HEK293 (cell line): ENCODE measurements around the gene ARHGAP42.

Experiments
- CTCF ChIA-PET: fragments of 350-600 bp; formaldehyde crosslinking; extraction: SDS; loops from one replicate; lab custom pipeline; 2021; ENCODE audit warnings: antibody characterized with exemption; lab: Yijun Ruan, JAX
- POLR2A ChIA-PET: fragments of 300-600 bp; formaldehyde crosslinking; extraction: SDS; loops from one replicate; lab custom pipeline; 2020; ENCODE audit warnings: antibody characterized with exemption, inconsistent platforms; lab: Yijun Ruan, JAX
- H3K27ac ChIP-seq: fragments of 200-500 bp; sonication (Bioruptor generic); 2 replicates; pipeline ENCODE4 v1.5.1; 2014; ENCODE audit warnings: low read depth, low read length, control low read depth, inconsistent platforms; ENCODE audit errors: extremely low read depth
- H3K36me3 ChIP-seq, 2 experiments: fragments of 200-500 bp in 1 of 2; sonication (Bioruptor generic) in 1 of 2; 1 replicate in 1 of 2; 2 replicates in 1 of 2; pipeline ENCODE4 v1.5.1; 2014 to 2017; ENCODE audit warnings: inconsistent platforms in 2 of 2, low read length in 2 of 2; ENCODE audit not compliant: control insufficient read depth in 2 of 2, insufficient read depth in 1 of 2
- H3K4me1 ChIP-seq: fragments of 200-500 bp; sonication (Bioruptor generic); 2 replicates; pipeline ENCODE4 v1.5.1; 2014; ENCODE audit warnings: mild to moderate bottlenecking, low read length, inconsistent platforms; ENCODE audit not compliant: control insufficient read depth, insufficient read depth
- H3K4me3 ChIP-seq: 2 replicates; pipeline ENCODE4 v1.5.1; 2011; ENCODE audit warnings: low read depth, mild to moderate bottlenecking, control low read depth, low read length, moderate library complexity
- H3K9me3 ChIP-seq: fragments of 200-500 bp; sonication (Bioruptor generic); 2 replicates; pipeline ENCODE4 v1.5.1; 2014; ENCODE audit warnings: low read depth, low read length, inconsistent platforms; ENCODE audit not compliant: control insufficient read depth, insufficient read depth
- AEBP2 ChIP-seq: fragments of 450-650 bp; formaldehyde crosslinking; IDR thresholded peaks from 2 replicates; pipeline ENCODE4 v1.5.1; 2016; ENCODE audit warnings: missing biosample characterization, missing genetic modification characterization, borderline replicate concordance
- EGR2 ChIP-seq: fragments of 450-650 bp; formaldehyde crosslinking; IDR thresholded peaks from 2 replicates; pipeline ENCODE4 v1.5.1; 2016; ENCODE audit warnings: low read depth, missing biosample characterization, missing genetic modification characterization
- GLIS1 ChIP-seq: fragments of 450-650 bp; formaldehyde crosslinking; IDR thresholded peaks from 2 replicates; pipeline ENCODE4 v1.5.1; 2016; ENCODE audit warnings: missing biosample characterization, missing genetic modification characterization
- HOXA7 ChIP-seq: sonication (generic); formaldehyde crosslinking; IDR thresholded peaks from 2 replicates; pipeline ENCODE4 v1.8.1; 2022; ENCODE audit warnings: missing genetic modification reagents, borderline replicate concordance
- KLF1 ChIP-seq: fragments of 450-650 bp; formaldehyde crosslinking; IDR thresholded peaks from 2 replicates; pipeline ENCODE4 v1.5.1; 2016; ENCODE audit warnings: missing biosample characterization, missing genetic modification characterization
- MEIS1 ChIP-seq: sonication (generic); formaldehyde crosslinking; IDR thresholded peaks from 2 replicates; pipeline ENCODE4 v1.8.1; 2022; ENCODE audit warnings: missing genetic modification reagents, mild to moderate bottlenecking, borderline replicate concordance
- MZF1 ChIP-seq: fragments of 450-650 bp; formaldehyde crosslinking; IDR thresholded peaks from 2 replicates; pipeline ENCODE4 v1.5.1; 2017; ENCODE audit warnings: missing biosample characterization, missing genetic modification characterization, borderline replicate concordance
- SALL2 ChIP-seq: fragments of 450-650 bp; formaldehyde crosslinking; IDR thresholded peaks from 2 replicates; pipeline ENCODE4 v1.5.0; 2017; ENCODE audit warnings: missing biosample characterization, mild to moderate bottlenecking, missing genetic modification characterization, borderline replicate concordance
- YY2 ChIP-seq: fragments of 450-650 bp; formaldehyde crosslinking; IDR thresholded peaks from 2 replicates; pipeline ENCODE4 v1.5.1; 2016; ENCODE audit warnings: missing biosample characterization, missing genetic modification characterization
- ZFP37 ChIP-seq: fragments of 450-650 bp; formaldehyde crosslinking; IDR thresholded peaks from 2 replicates; pipeline ENCODE4 v1.5.1; 2016; ENCODE audit warnings: missing biosample characterization, missing genetic modification characterization
- ZFP41 ChIP-seq: fragments of 450-650 bp; formaldehyde crosslinking; IDR thresholded peaks from 2 replicates; pipeline ENCODE4 v1.5.1; 2016; ENCODE audit warnings: missing biosample characterization, missing genetic modification characterization, borderline replicate concordance
- ZNF114 ChIP-seq: fragments of 450-650 bp; formaldehyde crosslinking; IDR thresholded peaks from 2 replicates; pipeline ENCODE4 v1.5.0; 2017; ENCODE audit warnings: missing biosample characterization, missing genetic modification characterization
- ZNF133 ChIP-seq: fragments of 450-650 bp; formaldehyde crosslinking; IDR thresholded peaks from 2 replicates; pipeline ENCODE4 v1.5.1; 2016; ENCODE audit warnings: missing biosample characterization, missing genetic modification characterization
- ZNF19 ChIP-seq: fragments of 450-650 bp; formaldehyde crosslinking; IDR thresholded peaks from 2 replicates; pipeline ENCODE4; 2016; ENCODE audit warnings: missing biosample characterization, missing genetic modification characterization, low read depth
- ZNF341 ChIP-seq: fragments of 450-650 bp; formaldehyde crosslinking; IDR thresholded peaks from 2 replicates; pipeline ENCODE4; 2016; ENCODE audit warnings: low read depth, missing biosample characterization, missing genetic modification characterization
- ZNF394 ChIP-seq: fragments of 450-650 bp; formaldehyde crosslinking; IDR thresholded peaks from 2 replicates; pipeline ENCODE4 v1.5.1; 2016; ENCODE audit warnings: missing biosample characterization, missing genetic modification characterization, mild to moderate bottlenecking, moderate library complexity, borderline replicate concordance
- ZNF426 ChIP-seq: fragments of 450-650 bp; formaldehyde crosslinking; IDR thresholded peaks from 2 replicates; pipeline ENCODE4 v1.5.1; 2017; ENCODE audit warnings: missing biosample characterization, missing genetic modification characterization, mild to moderate bottlenecking, inconsistent platforms, moderate library complexity
- ZNF433 ChIP-seq: fragments of 450-650 bp; formaldehyde crosslinking; IDR thresholded peaks from 2 replicates; pipeline ENCODE4 v1.5.1; 2016; ENCODE audit warnings: missing biosample characterization, missing genetic modification characterization, low read depth
- ZNF510 ChIP-seq: fragments of 450-650 bp; formaldehyde crosslinking; IDR thresholded peaks from 2 replicates; pipeline ENCODE4 v1.5.1; 2018; ENCODE audit warnings: mild to moderate bottlenecking, missing genetic modification characterization, missing biosample characterization; ENCODE audit not compliant: insufficient replicate concordance
- ZNF561 ChIP-seq: fragments of 450-650 bp; IDR thresholded peaks from 2 replicates; pipeline ENCODE4 v1.5.1; 2018; ENCODE audit warnings: missing biosample characterization, missing genetic modification characterization, borderline replicate concordance
- ZNF654 ChIP-seq: fragments of 450-650 bp; formaldehyde crosslinking; IDR thresholded peaks from 2 replicates; pipeline ENCODE4 v1.5.1; 2016; ENCODE audit warnings: low read depth, missing biosample characterization, missing genetic modification characterization
- ZNF658 ChIP-seq: fragments of 450-650 bp; formaldehyde crosslinking; IDR thresholded peaks from 2 replicates; pipeline ENCODE4; 2016; ENCODE audit warnings: missing biosample characterization, missing genetic modification characterization
- ZNF660 ChIP-seq: fragments of 450-650 bp; IDR thresholded peaks from 2 replicates; pipeline ENCODE4 v1.5.1; 2018; ENCODE audit warnings: missing biosample characterization, mild to moderate bottlenecking, missing genetic modification characterization
- ZNF747 ChIP-seq: fragments of 450-650 bp; formaldehyde crosslinking; IDR thresholded peaks from 2 replicates; pipeline ENCODE4 v1.5.1; 2016; ENCODE audit warnings: missing biosample characterization, missing genetic modification characterization
- ZNF785 ChIP-seq: fragments of 450-650 bp; formaldehyde crosslinking; IDR thresholded peaks from 2 replicates; pipeline ENCODE4 v1.5.1; 2016; ENCODE audit warnings: missing biosample characterization, missing genetic modification characterization
- ZSCAN18 ChIP-seq: fragments of 450-650 bp; formaldehyde crosslinking; IDR thresholded peaks from 2 replicates; pipeline ENCODE4 v1.5.1; 2016; ENCODE audit warnings: missing biosample characterization, missing genetic modification characterization
- TF ChIP-seq, protein P1 (sequence below): fragments of 450-650 bp; formaldehyde crosslinking; IDR thresholded peaks from 2 replicates; pipeline ENCODE4 v1.5.1; 2016; ENCODE audit warnings: missing biosample characterization, missing genetic modification characterization
- TF ChIP-seq, protein P2 (sequence below): IDR thresholded peaks from 2 replicates; pipeline ENCODE4 v1.6.1; 2011; ENCODE audit warnings: mild to moderate bottlenecking, low read depth, low read length, borderline replicate concordance

The ARHGAP42 gene

DNA sequence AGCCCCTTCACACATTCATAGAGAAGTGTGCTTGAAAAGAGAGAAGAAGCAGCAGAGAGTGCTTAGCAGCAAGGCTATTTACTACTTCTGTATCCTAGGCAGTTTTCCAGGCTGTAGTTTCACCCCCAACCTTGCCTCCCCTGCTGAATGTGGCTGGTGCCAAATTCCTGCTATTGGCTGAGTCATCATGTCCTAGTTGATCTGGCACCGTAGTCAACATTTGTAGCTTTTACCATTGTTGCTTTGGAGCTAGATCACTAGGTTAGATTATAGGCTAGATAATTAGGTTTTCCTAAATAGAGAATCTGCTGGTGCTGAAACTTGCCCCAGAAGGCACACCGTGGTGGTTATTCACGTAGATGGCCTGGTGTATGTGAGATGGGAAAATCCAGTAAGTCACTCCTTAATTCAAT is 32.7 kb downstream of the ARHGAP42 start (continued):
- TF ChIP-seq, protein P1, sequence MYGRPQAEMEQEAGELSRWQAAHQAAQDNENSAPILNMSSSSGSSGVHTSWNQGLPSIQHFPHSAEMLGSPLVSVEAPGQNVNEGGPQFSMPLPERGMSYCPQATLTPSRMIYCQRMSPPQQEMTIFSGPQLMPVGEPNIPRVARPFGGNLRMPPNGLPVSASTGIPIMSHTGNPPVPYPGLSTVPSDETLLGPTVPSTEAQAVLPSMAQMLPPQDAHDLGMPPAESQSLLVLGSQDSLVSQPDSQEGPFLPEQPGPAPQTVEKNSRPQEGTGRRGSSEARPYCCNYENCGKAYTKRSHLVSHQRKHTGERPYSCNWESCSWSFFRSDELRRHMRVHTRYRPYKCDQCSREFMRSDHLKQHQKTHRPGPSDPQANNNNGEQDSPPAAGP (tag by site-specific recombination) = no peak
- TF ChIP-seq ZNF660 (0 out of 2 replicates have a peak, but pooled peaks have one; percentile 72), GLIS1 (tag by site-specific recombination) (peak; percentile 70), ZSCAN18 (tag by site-specific recombination) (no peak), MZF1 (tag by site-specific recombination) (no peak)

- TF ChIP-seq ZNF561 (no peak), ZNF341 (tag by site-specific recombination) (no peak), ZNF133 (no peak), HOXA7 (CRISPR knock-in tag) (no peak)
- TF ChIP-seq, protein P2, sequence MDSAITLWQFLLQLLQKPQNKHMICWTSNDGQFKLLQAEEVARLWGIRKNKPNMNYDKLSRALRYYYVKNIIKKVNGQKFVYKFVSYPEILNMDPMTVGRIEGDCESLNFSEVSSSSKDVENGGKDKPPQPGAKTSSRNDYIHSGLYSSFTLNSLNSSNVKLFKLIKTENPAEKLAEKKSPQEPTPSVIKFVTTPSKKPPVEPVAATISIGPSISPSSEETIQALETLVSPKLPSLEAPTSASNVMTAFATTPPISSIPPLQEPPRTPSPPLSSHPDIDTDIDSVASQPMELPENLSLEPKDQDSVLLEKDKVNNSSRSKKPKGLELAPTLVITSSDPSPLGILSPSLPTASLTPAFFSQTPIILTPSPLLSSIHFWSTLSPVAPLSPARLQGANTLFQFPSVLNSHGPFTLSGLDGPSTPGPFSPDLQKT = no peak
- Histone ChIP-seq H3K27ac (no peak overlapping the region), H3K9me3 (no peaks in the 10 kb centered on the region), H3K36me3 (no peaks in the 10 kb centered on the region), H3K4me3 (no peak overlapping the region), H3K4me1 (peaks cover 3% of the 10 kb centered on the region; the same call in 1 of the 2 replicates)
- ChIA-PET CTCF (no interaction called here), POLR2A (no interaction called here)
Observed at GRCh38 chr11:100726680-100727079, 39.6 kb downstream of the ARHGAP42 start.

GRCh38 chr11:100727410-100727809 is 40.3 kb downstream of the ARHGAP42 start:
- no peak overlapping the region for H3K4me3 ChIP-seq
- peaks cover 3% of the 10 kb centered on the region; the same call in 1 of the 2 replicates for H3K4me1 ChIP-seq
- ChIA-PET POLR2A (no interaction called here), CTCF (no interaction called here)
- no peak overlapping the region for H3K27ac ChIP-seq
- no peak for TF ChIP-seq ZNF658 (tag by site-specific recombination)
- TF ChIP-seq EGR2 (tag by site-specific recombination) = no peak
- TF ChIP-seq ZNF426 (tag by site-specific recombination) = no peak
- TF ChIP-seq ZNF114 = no peak
- no peak for TF ChIP-seq SALL2 (tag by site-specific recombination)
- no peak for TF ChIP-seq KLF1 (tag by site-specific recombination)
- no peak for TF ChIP-seq ZNF341 (tag by site-specific recombination)
- TF ChIP-seq ZNF510 (tag by site-specific recombination) = no peak
- no peak for TF ChIP-seq AEBP2 (tag by site-specific recombination)
- no peak for TF ChIP-seq ZNF433
- no peak for TF ChIP-seq HOXA7 (CRISPR knock-in tag)
- TF ChIP-seq ZFP37 (tag by site-specific recombination) = no peak
- TF ChIP-seq MEIS1 (CRISPR knock-in tag) = no peak
- TF ChIP-seq ZNF19 (tag by site-specific recombination) = no peak
- no peak for TF ChIP-seq ZFP41 (tag by site-specific recombination)
- no peak for TF ChIP-seq ZNF785 (tag by site-specific recombination)
- no peak for TF ChIP-seq ZNF654 (tag by site-specific recombination)
- TF ChIP-seq YY2 (tag by site-specific recombination) = no peak
- no peak for TF ChIP-seq ZNF747
- no peak for TF ChIP-seq ZNF394 (tag by site-specific recombination)
- no peaks in the 10 kb centered on the region for H3K36me3 ChIP-seq
- no peaks in the 10 kb centered on the region for H3K9me3 ChIP-seq
